Keratinocyte (primary cell): ENCODE results near the gene SQSTM1. TPM values are rescaled to one million over a fixed set of nuclear protein-coding genes. Genes with fewer than 3 reads are reported as not detected.

Source experiments
- DNase-seq: peaks from one replicate; pipeline ENCODE4 v3.0.0-alpha.2; 2011; ENCODE audit warnings: low read depth, missing footprints, low spot score
- FAIRE-seq: peaks from 2 replicates; lab custom pipeline; 2011; peaks lifted over from hg19 to GRCh38; lab: Jason Lieb, UNC
- H2AFZ ChIP-seq: 2 replicates; pipeline ENCODE4 v1.6.0; 2012; ENCODE audit warnings: low read length, control low read depth, inconsistent platforms; ENCODE audit not compliant: control insufficient read depth
- H3K27ac ChIP-seq: 2 replicates; pipeline ENCODE4 v1.5.1; 2011; ENCODE audit warnings: low read length; ENCODE audit not compliant: control insufficient read depth, insufficient read depth
- H3K27me3 ChIP-seq: 3 replicates; pipeline ENCODE4 v1.6.0; 2011; ENCODE audit warnings: low read length; ENCODE audit not compliant: control insufficient read depth, insufficient read depth; ENCODE audit errors: extremely low read depth
- H3K36me3 ChIP-seq, 2 experiments: 2 replicates in 1 of 2; 3 replicates in 1 of 2; pipeline ENCODE4 v1.5.1; 2011; ENCODE audit warnings: low read length in 2 of 2, mild to moderate bottlenecking in 1 of 2; ENCODE audit not compliant: control insufficient read depth in 2 of 2, insufficient read depth in 2 of 2; ENCODE audit errors: extremely low read depth in 1 of 2
- H3K4me1 ChIP-seq: 3 replicates; pipeline ENCODE4 v1.5.1; 2011; ENCODE audit warnings: low read length; ENCODE audit not compliant: control insufficient read depth, insufficient read depth; ENCODE audit errors: extremely low read depth
- H3K4me2 ChIP-seq: 3 replicates; pipeline ENCODE4 v1.6.0; 2011; ENCODE audit warnings: low read depth, low read length; ENCODE audit not compliant: control insufficient read depth, insufficient read depth; ENCODE audit errors: extremely low read depth
- H3K4me3 ChIP-seq, 3 experiments: fragments of 200-600 bp in 1 of 3; sonication (generic) in 1 of 3; 2 replicates in 2 of 3; 3 replicates in 1 of 3; pipeline ENCODE4 v1.5.1; 2011 to 2016; ENCODE audit warnings: low read length in 3 of 3, mild to moderate bottlenecking in 3 of 3, control low read depth in 2 of 3, inconsistent platforms in 1 of 3, low read depth in 1 of 3, mixed read lengths in 1 of 3, mixed run types in 1 of 3, moderate library complexity in 1 of 3; ENCODE audit not compliant: control insufficient read depth in 2 of 3, insufficient read depth in 2 of 3; ENCODE audit errors: extremely low read depth in 1 of 3
- H3K79me2 ChIP-seq: 2 replicates; pipeline ENCODE4 v1.6.0; 2012; ENCODE audit warnings: low read length; ENCODE audit not compliant: control insufficient read depth, insufficient read depth
- H3K9ac ChIP-seq: 3 replicates; pipeline ENCODE4 v1.6.0; 2011; ENCODE audit warnings: low read length; ENCODE audit not compliant: control insufficient read depth, insufficient read depth; ENCODE audit errors: extremely low read depth
- H3K9me1 ChIP-seq: 3 replicates; pipeline ENCODE4 v1.6.0; 2011; ENCODE audit warnings: low read length; ENCODE audit not compliant: control insufficient read depth, insufficient read depth; ENCODE audit errors: extremely low read depth
- H3K9me3 ChIP-seq: 2 replicates; pipeline ENCODE4 v1.5.1; 2012; ENCODE audit warnings: low read depth, low read length; ENCODE audit not compliant: control insufficient read depth
- H4K20me1 ChIP-seq: 3 replicates; pipeline ENCODE4 v1.6.0; 2011; ENCODE audit warnings: low read length; ENCODE audit not compliant: control insufficient read depth, insufficient read depth; ENCODE audit errors: extremely low read depth
- CTCF ChIP-seq, 3 experiments: IDR thresholded peaks in 1 of 3; conservative IDR thresholded peaks in 1 of 3; optimal IDR thresholded peaks in 1 of 3; 2 replicates in 2 of 3; 3 replicates in 1 of 3; pipeline versions ENCODE3 to v1.5.1; 2011; ENCODE audit warnings: low read length in 3 of 3, mild to moderate bottlenecking in 3 of 3, moderate library complexity in 2 of 3, control low read depth in 1 of 3, inconsistent platforms in 1 of 3; ENCODE audit not compliant: insufficient read depth in 2 of 3; ENCODE audit errors: extremely low read depth in 1 of 3
- EZH2 ChIP-seq: IDR thresholded peaks from one replicate; pipeline ENCODE4 v1.6.1; 2012; ENCODE audit warnings: inconsistent platforms, mild to moderate bottlenecking, low read length, moderate library complexity
- dilution Hi-C: fragments of 300-500 bp; cut with MboI; formaldehyde crosslinking; loops from one replicate; pipeline ENCODE4 v1.7.0; 2020; ENCODE audit warnings: low sequenced_read_pairs; ENCODE audit not compliant: extremely low pct_ligation_motif_present
- polyA plus RNA-seq, 5 experiments: library from polyadenylated mRNA; depleted of rRNA in 3 of 5; stranded (reverse) in 3 of 5; stranded (forward) in 1 of 5; unstranded in 1 of 5; fragments of >200 nt; gene quantifications; 1 replicate in 1 of 5; 2 replicates in 3 of 5; 3 replicates in 1 of 5; pipeline versions ENCODE4 v1.2.1 to v1.2.3, GENCODE V29; 2011 to 2012; ENCODE audit warnings: missing spikeins in 2 of 5, low read depth in 1 of 5, low replicate concordance in 1 of 5

Gene SQSTM1
- polyA plus RNA-seq, 1 donor (not counting 4 experiments of a cell fraction or from before 2014, with no cell fraction given) = 75.7 TPM

- dilution Hi-C loops = no loop called here
- Histone ChIP-seq H3K27me3 (no peaks in the 10 kb centered on the region), H3K4me2 (no peak overlapping the region), H3K4me3 (no peak overlapping the region), H3K36me3 (peaks cover 0 to 9% of the 10 kb centered on the region in 2 experiments), H3K9ac (no peak overlapping the region), H3K4me1 (no peaks in the 10 kb centered on the region), H3K9me1 (no peaks in the 10 kb centered on the region), H2AFZ (no peak overlapping the region), H3K9me3 (no peaks in the 10 kb centered on the region), H3K27ac (no peak overlapping the region), H4K20me1 (no peaks in the 10 kb centered on the region), H3K79me2 (no peaks in the 10 kb centered on the region)
- no peak for DNase-seq
- no peak for FAIRE-seq
- TF ChIP-seq EZH2 = no peak
- no peak for TF ChIP-seq CTCF (optimal IDR thresholded peaks at IDR 0.05 in 1 of 3, IDR thresholded peaks at IDR 0.05 in 1 of 3, conservative IDR thresholded peaks at IDR 0.05 in 1 of 3; ENCODE audit: extremely low read depth in 1 of 3, insufficient read depth in 2 of 3, low read length in 3 of 3)
Measured at GRCh38 chr5:179783128-179783527, 37.6 kb upstream of the SQSTM1 start.

GRCh38 chr5:179786861-179787260, 33.8 kb upstream of the SQSTM1 start:
- Histone ChIP-seq H3K79me2 (no peaks in the 10 kb centered on the region), H3K4me1 (no peaks in the 10 kb centered on the region), H3K36me3 (no peaks in the 10 kb centered on the region), H3K27me3 (no peaks in the 10 kb centered on the region), H3K9ac (no peak overlapping the region), H2AFZ (no peak overlapping the region), H3K27ac (no peak overlapping the region), H4K20me1 (no peaks in the 10 kb centered on the region), H3K9me1 (no peaks in the 10 kb centered on the region), H3K4me2 (no peak overlapping the region), H3K4me3 (no peak overlapping the region), H3K9me3 (no peaks in the 10 kb centered on the region)
- no peak for FAIRE-seq
- dilution Hi-C loops = no loop called here
- TF ChIP-seq CTCF (optimal IDR thresholded peaks at IDR 0.05 in 1 of 3, IDR thresholded peaks at IDR 0.05 in 1 of 3, conservative IDR thresholded peaks at IDR 0.05 in 1 of 3; ENCODE audit: extremely low read depth in 1 of 3, insufficient read depth in 2 of 3, low read length in 3 of 3) = no peak
- TF ChIP-seq EZH2 = no peak
- no peak for DNase-seq
